HG03095 (cell line): Measurements from ENCODE around the gene KCNG2.

Source experiments
- ATAC-seq: cut with Tn5 transposase; IDR thresholded peaks from one replicate; pipeline ENCODE4 v1.9.1; 2021; ENCODE audit warnings: moderate library complexity; ENCODE audit not compliant: unreplicated experiment

The KCNG2 gene

GRCh38 chr18:79903787-79904356, 106.1 kb downstream of the KCNG2 start:
- ATAC-seq, result no peak

- no peak for ATAC-seq
Measured at GRCh38 chr18:79904357-79905147, 106.8 kb downstream of the KCNG2 start.

- ATAC-seq, result no peak
Measured at GRCh38 chr18:79905389-79905911, 107.7 kb downstream of the KCNG2 start.

DNA sequence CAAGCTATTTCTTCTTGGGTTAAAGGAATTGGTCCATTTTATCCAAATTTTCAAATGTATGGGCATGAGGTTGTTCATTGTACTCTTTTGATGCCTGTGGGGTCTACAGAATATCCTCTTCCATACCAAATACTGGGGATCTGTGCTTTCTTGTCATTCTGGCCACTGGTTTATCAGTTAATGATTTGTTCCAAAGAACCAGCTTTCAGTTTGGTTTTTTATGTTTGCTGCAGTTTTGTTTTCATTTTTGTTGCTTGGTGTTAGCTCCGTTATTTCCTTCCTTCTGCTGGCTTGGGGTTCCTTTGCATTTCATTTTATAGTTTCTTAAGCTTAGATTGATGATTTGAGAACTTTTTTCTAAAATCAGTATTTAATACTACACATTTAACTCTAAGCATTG, 108.3 kb downstream of the KCNG2 start:
- no peak for ATAC-seq

GRCh38 chr18:79906706-79907105, 109.0 kb downstream of the KCNG2 start:
- ATAC-seq, result no peak

- ATAC-seq, result no peak
Measured at GRCh38 chr18:79910563-79911343, 113.0 kb downstream of the KCNG2 start.

- no peak for ATAC-seq
Measured at GRCh38 chr18:79911344-79912270, 113.9 kb downstream of the KCNG2 start.

GRCh38 chr18:79912409-79912991, 114.8 kb downstream of the KCNG2 start:
- ATAC-seq, result no peak

- ATAC-seq, result no peak
Measured at GRCh38 chr18:79912994-79913831, 115.5 kb downstream of the KCNG2 start.

DNA sequence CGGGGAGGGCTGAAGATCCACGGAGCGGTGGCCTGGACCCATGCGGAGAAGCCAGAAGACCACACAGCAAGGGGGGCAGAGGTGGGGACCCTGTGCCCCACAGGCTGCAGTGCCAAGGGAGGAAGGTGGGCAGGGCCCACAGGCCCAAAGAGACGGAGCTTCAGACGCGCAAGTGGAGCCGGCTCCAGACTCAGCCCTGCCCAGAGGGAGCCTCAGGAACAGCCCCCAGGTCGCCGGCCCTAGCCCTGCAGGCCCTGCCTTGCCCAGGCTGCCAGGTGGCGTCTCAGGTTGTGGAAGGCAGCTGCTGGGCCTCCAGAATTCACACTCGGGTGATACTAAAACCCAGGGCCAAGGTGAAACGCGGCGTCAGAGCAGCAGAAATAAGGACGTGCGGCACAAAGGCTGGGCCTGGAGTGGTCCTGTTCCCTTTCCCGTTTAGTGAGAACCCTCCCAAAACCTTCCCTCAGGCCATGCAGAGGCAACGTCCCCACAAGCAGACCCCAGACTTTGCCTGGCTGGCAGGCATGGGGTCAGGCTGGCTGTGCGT, 116.9 kb downstream of the KCNG2 start:
- no peak for ATAC-seq

DNA sequence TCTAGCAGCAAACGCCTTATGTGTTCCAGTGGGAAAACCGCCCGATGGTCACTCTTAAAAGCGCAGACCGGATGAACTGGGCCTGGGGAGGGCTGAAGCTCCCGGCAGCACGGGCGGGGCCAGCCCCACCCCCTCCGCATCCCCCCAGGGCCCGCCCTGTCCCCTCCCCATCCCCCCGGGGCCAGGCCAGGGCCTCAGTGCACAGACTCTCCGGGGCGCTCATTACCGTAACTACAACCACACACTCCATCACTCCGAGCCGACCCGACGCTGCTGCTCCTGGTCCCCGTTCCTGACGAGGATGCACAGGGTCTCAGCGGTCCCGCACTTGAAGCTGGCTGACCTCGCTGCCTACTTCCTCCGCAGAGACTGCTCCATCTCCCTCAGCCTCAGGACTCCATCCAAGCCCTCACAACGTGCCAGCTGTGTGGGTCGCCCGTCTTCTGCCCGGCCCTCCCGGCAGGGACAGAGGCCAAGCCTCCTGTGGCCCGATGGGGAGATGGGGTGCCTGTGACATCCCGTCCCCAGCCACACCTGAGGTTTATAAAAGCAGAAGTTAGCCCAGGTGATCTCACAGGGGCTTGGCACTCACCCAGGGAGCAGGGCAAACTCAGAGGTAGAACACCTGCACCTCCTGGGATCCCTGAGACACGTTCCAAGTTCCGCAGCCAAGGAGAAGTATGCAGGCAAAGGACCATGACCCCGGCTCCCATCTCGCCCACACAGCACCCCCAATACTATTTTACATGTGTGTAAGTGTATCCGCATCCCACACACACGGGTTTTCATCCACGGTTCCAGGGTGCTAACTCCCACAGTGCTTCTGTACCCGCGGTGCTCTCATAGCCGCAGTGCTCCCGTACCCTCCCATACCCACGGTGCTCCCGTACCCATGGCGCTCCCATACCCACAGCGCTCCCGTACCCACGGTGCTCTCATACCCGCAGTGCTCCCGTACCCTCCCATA, 117.7 kb downstream of the KCNG2 start:
- no peak for ATAC-seq

- no peak for ATAC-seq
Measured at GRCh38 chr18:79916128-79916494, 118.4 kb downstream of the KCNG2 start.

GRCh38 chr18:79916546-79917168, 118.9 kb downstream of the KCNG2 start:
- ATAC-seq, result no peak

- no peak for ATAC-seq
Measured at GRCh38 chr18:79917169-79917852, 119.6 kb downstream of the KCNG2 start.

- no peak for ATAC-seq
Measured at GRCh38 chr18:79917853-79918614, 120.3 kb downstream of the KCNG2 start.

DNA sequence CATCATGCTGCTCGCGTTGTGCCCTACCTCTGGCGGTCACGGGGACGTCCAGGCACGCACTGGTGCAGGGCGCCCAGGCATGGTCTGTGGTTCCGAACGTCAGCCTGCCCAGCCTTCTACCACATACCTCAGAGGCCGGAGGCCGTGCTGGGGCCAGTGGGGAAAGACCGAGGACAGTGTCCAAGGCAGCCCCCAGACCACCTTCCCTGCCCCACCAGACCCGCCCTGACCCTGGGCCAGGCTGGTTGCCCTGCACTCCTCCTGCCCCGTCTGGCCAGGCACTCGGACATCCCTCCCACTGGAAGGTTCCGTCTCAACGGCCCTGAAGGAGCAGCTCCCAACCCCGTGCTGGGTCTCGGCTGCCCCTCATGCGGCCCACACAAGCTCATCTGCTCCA, 120.9 kb downstream of the KCNG2 start:
- no peak for ATAC-seq
